ENCODE data around the gene SPOCK1. TPM values are rescaled to one million over a fixed set of nuclear protein-coding genes. Genes with fewer than 3 reads are reported as not detected.

SPOCK1 gene
- total RNA-seq, 1 experiment from 2014 or later: 10.9 TPM

GRCh38 chr5:137360607-137361006, 138.5 kb downstream of the SPOCK1 start:
- Histone ChIP-seq H2AK5ac (ENCODE audit: insufficient read length, low read length) (no peak overlapping the region), H2AFZ (ENCODE audit: low read length) (no peak overlapping the region), H3K23me2 (ENCODE audit: insufficient read length, low read depth, low read length, poor library complexity, severe bottlenecking) (no peaks in the 10 kb centered on the region), H4K20me1 (ENCODE audit: control insufficient read depth, insufficient read depth, insufficient read length) (no peaks in the 10 kb centered on the region), H2BK12ac (ENCODE audit: insufficient read length, low read depth, low read length) (no peak overlapping the region), H3K18ac (ENCODE audit: insufficient read length, low read depth, low read length) (no peak overlapping the region), H2BK5ac (ENCODE audit: insufficient read length, low read length) (no peak overlapping the region), H3K56ac (ENCODE audit: insufficient read length, low read depth, low read length) (no peak overlapping the region), H3K27me3 (ENCODE audit: insufficient read depth, low read length) (no peaks in the 10 kb centered on the region), H3T11ph (ENCODE audit: low read length) (no peak overlapping the region), H3K79me1 (ENCODE audit: insufficient read depth, low read depth, low read length, poor library complexity, severe bottlenecking) (no peaks in the 10 kb centered on the region), H4K8ac (replicated peaks; ENCODE audit: insufficient read length, low read depth, low read length) (no peak overlapping the region), H2BK15ac (ENCODE audit: low read depth, low read length) (no peak overlapping the region), H3K9me3 (ENCODE audit: control insufficient read depth, low read depth, low read length) (no peaks in the 10 kb centered on the region), H3K14ac (ENCODE audit: insufficient read depth, low read length) (no peak overlapping the region), H3K4me2 (ENCODE audit: insufficient read depth, insufficient read length, low read length) (no peak overlapping the region), H3K27ac (ENCODE audit: insufficient read length, low read depth, low read length) (no peak overlapping the region), H3K4me1 (ENCODE audit: insufficient read depth, low read length) (no peaks in the 10 kb centered on the region), H3K9ac (ENCODE audit: extremely low read depth, insufficient read length, low read length) (no peak overlapping the region), H3K4ac (ENCODE audit: low read depth, low read length) (no peak overlapping the region), H3K23ac (ENCODE audit: insufficient read length, low read depth, low read length) (no peak overlapping the region), H2BK120ac (ENCODE audit: low read depth, low read length, poor library complexity, severe bottlenecking) (no peak overlapping the region), H4K5ac (ENCODE audit: insufficient read length, low read depth, low read length) (no peak overlapping the region), H2BK20ac (ENCODE audit: low read depth, low read length, poor library complexity, severe bottlenecking) (no peak overlapping the region), H3K79me2 (ENCODE audit: insufficient read depth, low read length) (no peaks in the 10 kb centered on the region), H4K91ac (ENCODE audit: insufficient read length, low read depth, low read length) (no peak overlapping the region)
- Mint-ChIP-seq H3K4me3 (no peak overlapping the region), H3K36me3 (ENCODE audit: insufficient read depth in 1 of 3, low read depth in 3 of 3) (no peaks in the 10 kb centered on the region), H3K27me3 (ENCODE audit: low read depth) (peaks cover 2% of the 10 kb centered on the region), H3K27ac (no peak overlapping the region), H3K9me3 (no peaks in the 10 kb centered on the region), H3K4me1 (0 out of 4 replicates have a peak, but pooled peaks cover 3% of the 10 kb centered on the region in 2 experiments)
- DNase-seq: no peak
- no peak for TF ChIP-seq CTCF (conservative IDR thresholded peaks at IDR 0.05)

Data from H9 (cell line).